Smooth muscle cell (in vitro differentiated cells): Measurements from ENCODE around the gene SLC22A3. TPM values are rescaled to one million over a fixed set of nuclear protein-coding genes. Genes with fewer than 3 reads are reported as not detected.

Experiments
- DNase-seq: peaks from one replicate; lab custom pipeline; 2025; ENCODE audit not compliant: unreplicated experiment; lab: John Stamatoyannopoulos, UW
- H2AFZ ChIP-seq: fragments of 200-600 bp; sonication (generic); 2 replicates; pipeline ENCODE4 v1.6.0; 2016; ENCODE audit warnings: antibody characterized with exemption, low read depth, mild to moderate bottlenecking
- H3F3A ChIP-seq: fragments of 200-600 bp; sonication (generic); 2 replicates; pipeline ENCODE4 v1.6.0; 2017; ENCODE audit warnings: antibody characterized with exemption, low read depth
- H3K27ac ChIP-seq: fragments of 200-600 bp; sonication (generic); 2 replicates; pipeline ENCODE4 v1.5.1; 2016; ENCODE audit warnings: low read depth, mild to moderate bottlenecking
- H3K27me3 ChIP-seq: fragments of 200-600 bp; sonication (generic); 2 replicates; pipeline ENCODE4 v1.6.1; 2016; ENCODE audit warnings: low read depth, mild to moderate bottlenecking
- H3K36me3 ChIP-seq: fragments of 200-600 bp; sonication (generic); 2 replicates; pipeline ENCODE4 v1.5.1; 2016; ENCODE audit warnings: low read depth
- H3K4me1 ChIP-seq: fragments of 200-600 bp; sonication (generic); 2 replicates; pipeline ENCODE4 v1.5.1; 2016; ENCODE audit warnings: low read depth
- H3K4me2 ChIP-seq: fragments of 200-600 bp; sonication (generic); 2 replicates; pipeline ENCODE4 v1.6.0; 2016; ENCODE audit warnings: mild to moderate bottlenecking
- H3K4me3 ChIP-seq: fragments of 200-600 bp; sonication (generic); 2 replicates; pipeline ENCODE4 v1.5.1; 2016; ENCODE audit warnings: mild to moderate bottlenecking
- H3K79me2 ChIP-seq: fragments of 200-600 bp; sonication (generic); 2 replicates; pipeline ENCODE4 v1.6.0; 2016; ENCODE audit warnings: low read depth, mild to moderate bottlenecking
- H3K9ac ChIP-seq: fragments of 200-600 bp; sonication (generic); 2 replicates; pipeline ENCODE4 v1.6.0; 2016; ENCODE audit warnings: low read depth
- H3K9me3 ChIP-seq: fragments of 200-600 bp; sonication (generic); replicated peaks from 2 replicates; pipeline ENCODE4 v1.5.1; 2016; ENCODE audit warnings: low read depth
- H4K20me1 ChIP-seq: fragments of 200-600 bp; sonication (generic); 2 replicates; pipeline ENCODE4 v1.6.0; 2016; ENCODE audit warnings: low read depth
- CTCF ChIP-seq: fragments of 200-600 bp; sonication (generic); IDR thresholded peaks from 2 replicates; pipeline ENCODE4 v1.5.1; 2017; ENCODE audit warnings: borderline replicate concordance, mild to moderate bottlenecking, antibody characterized with exemption; ENCODE audit not compliant: insufficient read depth, poor library complexity, severe bottlenecking
- WGBS: methylation state at CpG from one replicate; pipeline ENCODE4 v1.1.7; 2016; ENCODE audit warnings: low lambda C conversion rate; 5-methylcytosine and 5-hydroxymethylcytosine counted together
- polyA plus RNA-seq: library from polyadenylated mRNA; unstranded; fragments of >200 nt; fragmentation: Nextera tagmentation; extraction: Ambion mirVana; gene quantifications from 2 replicates; pipeline ENCODE4 v1.2.1, GENCODE V29; 2016
- total RNA-seq: library from RNA; depleted of rRNA; stranded (reverse); fragments of >200 nt; gene quantifications from 2 replicates; pipeline ENCODE4 v1.2.3, GENCODE V29; 2014

Gene SLC22A3
- total and polyA plus RNA-seq, 2 experiments from 2014 or later: 59.5 to 69.5 TPM

- peak overlapping the region; percentile 34 for H3K4me2 ChIP-seq
- H3K4me1 ChIP-seq: peaks cover 6% of the 10 kb centered on the region
- H4K20me1 ChIP-seq: peaks cover 13% of the 10 kb centered on the region
- no peak overlapping the region for H2AFZ ChIP-seq
- H3F3A ChIP-seq: peaks cover 23% of the 10 kb centered on the region
- peak overlapping the region; percentile 73 for H3K27ac ChIP-seq
- H3K9ac ChIP-seq: no peak overlapping the region
- H3K27me3 ChIP-seq: no peaks in the 10 kb centered on the region
- no peak overlapping the region for H3K4me3 ChIP-seq
- H3K36me3 ChIP-seq: peaks cover 3% of the 10 kb centered on the region
- no peak for TF ChIP-seq CTCF
- WGBS: 27% methylated on average over 2 of the region's 2 CpGs
- no peak for DNase-seq
- H3K79me2 ChIP-seq: peaks cover 42% of the 10 kb centered on the region
- H3K9me3 ChIP-seq: no peaks in the 10 kb centered on the region
Observed at GRCh38 chr6:160394654-160395035, 46.5 kb downstream of the SLC22A3 start.

- H3K4me3 ChIP-seq: no peak overlapping the region
- DNase-seq: no peak
- H3K4me1 ChIP-seq: peaks cover 6% of the 10 kb centered on the region
- no peak for TF ChIP-seq CTCF
- H3K9ac ChIP-seq: no peak overlapping the region
- H3K27me3 ChIP-seq: no peaks in the 10 kb centered on the region
- H3K9me3 ChIP-seq: no peaks in the 10 kb centered on the region
- H3K27ac ChIP-seq: peak overlapping the region; percentile 73
- WGBS: 93% methylated on average over 3 of the region's 3 CpGs
- peaks cover 3% of the 10 kb centered on the region for H3K36me3 ChIP-seq
- peaks cover 23% of the 10 kb centered on the region for H3F3A ChIP-seq
- peaks cover 9% of the 10 kb centered on the region for H4K20me1 ChIP-seq
- peaks cover 36% of the 10 kb centered on the region for H3K79me2 ChIP-seq
- H2AFZ ChIP-seq: no peak overlapping the region
- H3K4me2 ChIP-seq: no peak overlapping the region
Observed at GRCh38 chr6:160395187-160395586, 47.0 kb downstream of the SLC22A3 start.

- H3K4me3 ChIP-seq: no peak overlapping the region
- no peak for DNase-seq
- no peaks in the 10 kb centered on the region for H3K9me3 ChIP-seq
- H3F3A ChIP-seq: peaks cover 17% of the 10 kb centered on the region
- peaks cover 6% of the 10 kb centered on the region for H3K4me1 ChIP-seq
- no peak overlapping the region for H2AFZ ChIP-seq
- WGBS: 96% methylated on average over 1 of the region's 1 CpG
- H3K79me2 ChIP-seq: peaks cover 25% of the 10 kb centered on the region
- no peaks in the 10 kb centered on the region for H4K20me1 ChIP-seq
- no peak overlapping the region for H3K27ac ChIP-seq
- H3K27me3 ChIP-seq: no peaks in the 10 kb centered on the region
- no peak for TF ChIP-seq CTCF
- peaks cover 3% of the 10 kb centered on the region for H3K36me3 ChIP-seq
- no peak overlapping the region for H3K9ac ChIP-seq
- no peak overlapping the region for H3K4me2 ChIP-seq
Observed at GRCh38 chr6:160396292-160396691, 48.1 kb downstream of the SLC22A3 start.

GRCh38 chr6:160398674-160399271, 50.6 kb downstream of the SLC22A3 start:
- Histone ChIP-seq H3K4me2 (no peak overlapping the region), H3K4me3 (no peak overlapping the region), H3K4me1 (peaks cover 6% of the 10 kb centered on the region), H3K9ac (no peak overlapping the region), H3K27ac (peak overlapping the region; percentile 61), H2AFZ (no peak overlapping the region), H3K9me3 (no peaks in the 10 kb centered on the region), H3K79me2 (peaks cover 23% of the 10 kb centered on the region), H4K20me1 (no peaks in the 10 kb centered on the region), H3F3A (peaks cover 5% of the 10 kb centered on the region), H3K36me3 (peaks cover 5% of the 10 kb centered on the region), H3K27me3 (no peaks in the 10 kb centered on the region)
- TF ChIP-seq CTCF: no peak
- DNase-seq: no peak
- 71% methylated on average over 3 of the region's 3 CpGs for WGBS
